PFSK-1 (cell line): ENCODE measurements around the gene DAAM1.

Experiments used
- FOXP2 ChIP-seq: optimal IDR thresholded peaks from 2 replicates; pipeline ENCODE3; 2011; ENCODE audit warnings: borderline replicate concordance, control low read depth, inconsistent platforms; ENCODE audit not compliant: insufficient read depth; ENCODE audit errors: extremely low read length, extremely low read depth
- POLR2AphosphoS5 ChIP-seq: IDR thresholded peaks from 2 replicates; pipeline ENCODE4 v1.6.1; 2012; ENCODE audit warnings: low read depth, mild to moderate bottlenecking, control low read depth, low read length, moderate library complexity
- SIN3A ChIP-seq: IDR thresholded peaks from 2 replicates; pipeline ENCODE4 v1.6.1; 2012; ENCODE audit warnings: mild to moderate bottlenecking, low read length, moderate library complexity, borderline replicate concordance; ENCODE audit not compliant: insufficient read depth
- TAF1 ChIP-seq: IDR thresholded peaks from 2 replicates; pipeline ENCODE4 v1.6.1; 2012; ENCODE audit warnings: low read length, control low read depth, borderline replicate concordance; ENCODE audit not compliant: insufficient read depth
- TF ChIP-seq, protein P1 (sequence below), 2 experiments: IDR thresholded peaks; 2 replicates each; pipeline versions ENCODE4 v1.6.1 to v1.8.0; 2011 to 2012; ENCODE audit warnings: low read depth in 2 of 2, low read length in 2 of 2, control low read depth in 1 of 2, inconsistent platforms in 1 of 2, mild to moderate bottlenecking in 1 of 2, moderate library complexity in 1 of 2; ENCODE audit not compliant: insufficient read depth in 1 of 2

DAAM1 gene

DNA sequence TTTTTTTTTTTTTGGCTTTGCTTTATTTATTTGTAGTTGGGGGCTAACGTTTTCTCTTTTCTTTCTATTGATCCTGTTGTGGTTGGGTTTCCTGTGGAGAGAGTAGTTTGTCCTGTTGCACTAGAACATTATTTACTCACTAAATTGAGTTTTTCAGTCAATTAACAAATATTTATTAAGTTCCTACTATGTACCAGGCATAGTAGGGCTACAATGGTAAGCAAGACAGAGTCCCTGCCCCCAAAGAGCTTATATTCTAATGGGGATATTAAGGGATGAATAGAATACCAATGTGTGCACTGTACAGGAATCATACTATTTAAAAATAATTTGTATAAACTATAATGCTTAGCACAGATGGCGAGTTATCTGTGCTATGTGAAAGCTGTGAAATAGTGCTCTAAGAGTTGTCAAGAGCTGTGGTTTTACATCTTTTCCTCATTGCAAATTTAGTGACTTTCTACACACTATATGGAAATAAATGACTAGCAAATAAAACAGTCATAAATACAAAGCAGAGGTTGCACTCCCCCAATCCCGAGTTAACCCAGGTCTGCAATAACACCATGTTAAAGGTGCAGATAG, 181.8 kb downstream of the DAAM1 start:
- TF ChIP-seq, protein P1, sequence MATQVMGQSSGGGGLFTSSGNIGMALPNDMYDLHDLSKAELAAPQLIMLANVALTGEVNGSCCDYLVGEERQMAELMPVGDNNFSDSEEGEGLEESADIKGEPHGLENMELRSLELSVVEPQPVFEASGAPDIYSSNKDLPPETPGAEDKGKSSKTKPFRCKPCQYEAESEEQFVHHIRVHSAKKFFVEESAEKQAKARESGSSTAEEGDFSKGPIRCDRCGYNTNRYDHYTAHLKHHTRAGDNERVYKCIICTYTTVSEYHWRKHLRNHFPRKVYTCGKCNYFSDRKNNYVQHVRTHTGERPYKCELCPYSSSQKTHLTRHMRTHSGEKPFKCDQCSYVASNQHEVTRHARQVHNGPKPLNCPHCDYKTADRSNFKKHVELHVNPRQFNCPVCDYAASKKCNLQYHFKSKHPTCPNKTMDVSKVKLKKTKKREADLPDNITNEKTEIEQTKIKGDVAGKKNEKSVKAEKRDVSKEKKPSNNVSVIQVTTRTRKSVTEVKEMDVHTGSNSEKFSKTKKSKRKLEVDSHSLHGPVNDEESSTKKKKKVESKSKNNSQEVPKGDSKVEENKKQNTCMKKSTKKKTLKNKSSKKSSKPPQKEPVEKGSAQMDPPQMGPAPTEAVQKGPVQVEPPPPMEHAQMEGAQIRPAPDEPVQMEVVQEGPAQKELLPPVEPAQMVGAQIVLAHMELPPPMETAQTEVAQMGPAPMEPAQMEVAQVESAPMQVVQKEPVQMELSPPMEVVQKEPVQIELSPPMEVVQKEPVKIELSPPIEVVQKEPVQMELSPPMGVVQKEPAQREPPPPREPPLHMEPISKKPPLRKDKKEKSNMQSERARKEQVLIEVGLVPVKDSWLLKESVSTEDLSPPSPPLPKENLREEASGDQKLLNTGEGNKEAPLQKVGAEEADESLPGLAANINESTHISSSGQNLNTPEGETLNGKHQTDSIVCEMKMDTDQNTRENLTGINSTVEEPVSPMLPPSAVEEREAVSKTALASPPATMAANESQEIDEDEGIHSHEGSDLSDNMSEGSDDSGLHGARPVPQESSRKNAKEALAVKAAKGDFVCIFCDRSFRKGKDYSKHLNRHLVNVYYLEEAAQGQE (IDR thresholded peaks at IDR 0.05; ENCODE audit: insufficient read depth in 1 of 2, low read depth in 2 of 2, low read length in 2 of 2) = no peak
- TF ChIP-seq SIN3A = no peak
- no peak for TF ChIP-seq FOXP2
- TF ChIP-seq TAF1 = no peak
- TF ChIP-seq POLR2AphosphoS5 = no peak

- TF ChIP-seq TAF1 (no peak), SIN3A (no peak), FOXP2 (no peak), POLR2AphosphoS5 (no peak)
- TF ChIP-seq, protein P1 (IDR thresholded peaks at IDR 0.05; ENCODE audit: insufficient read depth in 1 of 2, low read depth in 2 of 2, low read length in 2 of 2) = no peak
These were observed 183.3 kb downstream of the DAAM1 start for GRCh38 chr14:59371771-59372170.

- TF ChIP-seq SIN3A = no peak
- TF ChIP-seq POLR2AphosphoS5 = no peak
- no peak for TF ChIP-seq FOXP2
- TF ChIP-seq, protein P1 (IDR thresholded peaks at IDR 0.05; ENCODE audit: insufficient read depth in 1 of 2, low read depth in 2 of 2, low read length in 2 of 2) = no peak
- no peak for TF ChIP-seq TAF1
These were observed 185.6 kb downstream of the DAAM1 start for GRCh38 chr14:59374048-59374447.

- TF ChIP-seq TAF1 = no peak
- TF ChIP-seq SIN3A = no peak
- TF ChIP-seq FOXP2 = no peak
- TF ChIP-seq, protein P1 (IDR thresholded peaks at IDR 0.05; ENCODE audit: insufficient read depth in 1 of 2, low read depth in 2 of 2, low read length in 2 of 2) = no peak
- TF ChIP-seq POLR2AphosphoS5 = no peak
These were observed 188.2 kb downstream of the DAAM1 start for GRCh38 chr14:59376686-59377085.

DNA sequence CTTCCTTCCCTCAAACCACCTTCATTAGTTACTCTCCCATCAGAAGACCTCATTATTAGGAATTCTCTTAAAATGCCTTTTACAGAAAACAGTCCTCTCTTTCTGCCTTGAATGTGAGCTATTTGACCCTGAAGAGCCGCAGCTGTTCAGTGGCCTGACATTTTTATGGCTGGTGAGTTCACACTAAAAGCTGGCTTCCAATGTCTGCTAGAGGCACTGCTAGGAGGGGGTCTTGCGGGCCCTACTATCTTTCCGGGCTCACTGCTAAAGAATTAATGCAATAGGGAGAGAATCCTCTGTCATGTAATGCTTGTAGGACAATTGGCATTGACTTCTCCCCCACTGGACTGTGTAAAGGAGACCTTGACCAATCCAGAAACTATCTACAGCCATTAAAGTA, 189.0 kb downstream of the DAAM1 start:
- TF ChIP-seq SIN3A (no peak), POLR2AphosphoS5 (no peak), FOXP2 (no peak), TAF1 (no peak)
- TF ChIP-seq, protein P1 (IDR thresholded peaks at IDR 0.05; ENCODE audit: insufficient read depth in 1 of 2, low read depth in 2 of 2, low read length in 2 of 2) = no peak
